Purkinje cell (primary cell): Measurements from ENCODE around the gene SLC6A12. TPM values are rescaled to one million over a fixed set of nuclear protein-coding genes. Genes with fewer than 3 reads are reported as not detected.

Experiments used
- polyA plus RNA-seq: library from polyadenylated mRNA; unstranded; fragments of >200 nt; fragmentation: Nextera tagmentation; gene quantifications from 2 replicates; pipeline ENCODE4 v1.2.1, GENCODE V29; 2014

Gene SLC6A12
- polyA plus RNA-seq = 0.67 and 2.6 TPM in 2 replicates

GRCh38 chr12:214003-214741, at the start of gene SLC6A12:
SLC6A12 (minus strand) TSS chr12:214157; CDS start chr12:209986, 4,171 bp downstream.

DNA sequence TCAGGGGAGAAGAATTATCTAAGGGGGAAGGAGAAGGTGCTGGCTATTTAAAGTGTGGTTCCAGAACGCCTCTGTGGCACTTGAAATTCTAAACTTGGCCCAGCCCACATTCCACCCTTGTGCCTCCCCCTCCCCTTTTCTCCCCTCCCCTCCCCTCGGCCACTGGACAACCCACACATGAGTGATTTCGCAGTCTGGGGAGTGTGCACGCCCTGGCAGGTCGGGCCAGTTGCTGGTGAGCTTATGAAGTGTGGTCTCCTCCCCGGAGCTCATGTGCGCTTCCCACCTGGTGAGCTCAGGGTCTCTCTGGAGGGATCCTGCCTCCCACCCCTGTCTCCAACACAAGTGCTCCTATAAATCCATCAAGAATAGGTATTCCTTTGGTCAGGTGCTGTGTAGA, 48.9 kb upstream of the SLC6A12 start, which contains the start of gene SLC6A13:
SLC6A13 (minus strand) TSS at position 20 of the 400 bp plus-strand sequence. CDS start 2,784 bp downstream, outside the sequence.

Other genes starting within 250 kb of the SLC6A12 start
- gene IQSEC3, start 147.4 kb downstream of the SLC6A12 start, polyA plus RNA-seq = 27.4 and 30.1 TPM in 2 replicates
- gene SLC6A13, start 48.7 kb upstream of the SLC6A12 start, polyA plus RNA-seq = 3.5 and 6.5 TPM in 2 replicates
- 7.2 and 8.5 TPM in 2 replicates for gene KDM5A, start 175.2 kb upstream of the SLC6A12 start, polyA plus RNA-seq
- 5.6 and 12.7 TPM in 2 replicates for gene CCDC77, start 187.5 kb upstream of the SLC6A12 start, polyA plus RNA-seq
- gene B4GALNT3, start 245.8 kb upstream of the SLC6A12 start, polyA plus RNA-seq = 0.74 TPM in 1 of 2 replicates, not detected in the other